ENCODE data around the gene SOX6.
"Not testable (repeated sequence)": the region's sequence is repeated elsewhere in the genome, so short reads cannot be mapped to it uniquely, and the experiment has no call there.

SOX6 gene

GRCh38 chr11:15933886-15934625, 422.3 kb downstream of the SOX6 start:
- DNase-seq (no peak), ATAC-seq (replicated peaks) (no peak)
- Mint-ChIP-seq H3K4me1 (no peaks in the 10 kb centered on the region), H3K9me3 (peaks cover 7 to 12% of the 10 kb centered on the region in 2 donors), H3K36me3 (no peaks in the 10 kb centered on the region), H3K27ac (no peak overlapping the region), H3K27me3 (no peaks in the 10 kb centered on the region), H3K4me3 (no peak overlapping the region)

- Mint-ChIP-seq H3K27ac (no peak overlapping the region), H3K36me3 (no peaks in the 10 kb centered on the region), H3K9me3 (peaks cover 9 to 12% of the 10 kb centered on the region in 2 donors), H3K4me1 (no peaks in the 10 kb centered on the region), H3K4me3 (no peak overlapping the region), H3K27me3 (no peaks in the 10 kb centered on the region)
- ATAC-seq (replicated peaks) (no peak), DNase-seq (no peak)
These were observed 423.9 kb downstream of the SOX6 start for GRCh38 chr11:15932417-15932816.

- H3K4me3 Mint-ChIP-seq = no peak overlapping the region
- H3K27me3 Mint-ChIP-seq = no peaks in the 10 kb centered on the region
- no peak for DNase-seq
- ATAC-seq (replicated peaks) = no peak
- peaks cover 9 to 12% of the 10 kb centered on the region in 2 donors for H3K9me3 Mint-ChIP-seq
- H3K4me1 Mint-ChIP-seq = no peaks in the 10 kb centered on the region
- H3K27ac Mint-ChIP-seq = no peak overlapping the region
- no peaks in the 10 kb centered on the region for H3K36me3 Mint-ChIP-seq
These were observed 424.8 kb downstream of the SOX6 start for GRCh38 chr11:15931497-15931896.

- no peaks in the 10 kb centered on the region for H3K36me3 Mint-ChIP-seq
- peaks cover 9 to 12% of the 10 kb centered on the region in 2 donors for H3K9me3 Mint-ChIP-seq
- no peaks in the 10 kb centered on the region for H3K27me3 Mint-ChIP-seq
- no peak overlapping the region for H3K4me3 Mint-ChIP-seq
- DNase-seq (no peak), ATAC-seq (replicated peaks) (no peak)
- H3K4me1 Mint-ChIP-seq = no peaks in the 10 kb centered on the region
- no peak overlapping the region for H3K27ac Mint-ChIP-seq
These were observed 425.8 kb downstream of the SOX6 start for GRCh38 chr11:15930442-15931025.

- Mint-ChIP-seq H3K27me3 (no peaks in the 10 kb centered on the region), H3K4me3 (no peak overlapping the region), H3K27ac (no peak overlapping the region), H3K36me3 (no peaks in the 10 kb centered on the region), H3K9me3 (peaks cover 9 to 12% of the 10 kb centered on the region in 2 donors), H3K4me1 (peaks cover 0 to under 1% of the 10 kb centered on the region in 2 donors)
- DNase-seq = no peak
- no peak for ATAC-seq (replicated peaks)
These were observed 426.9 kb downstream of the SOX6 start for GRCh38 chr11:15929371-15929901.

- no peak for ATAC-seq (replicated peaks)
- no peaks in the 10 kb centered on the region for H3K36me3 Mint-ChIP-seq
- H3K4me1 Mint-ChIP-seq = peaks cover 0 to 2% of the 10 kb centered on the region in 2 donors
- H3K9me3 Mint-ChIP-seq = peaks cover 9 to 12% of the 10 kb centered on the region in 2 donors
- H3K4me3 Mint-ChIP-seq = no peak overlapping the region
- H3K27me3 Mint-ChIP-seq = no peaks in the 10 kb centered on the region
- no peak overlapping the region for H3K27ac Mint-ChIP-seq
- DNase-seq = no peak
These were observed 428.5 kb downstream of the SOX6 start for GRCh38 chr11:15927864-15928217.

- Mint-ChIP-seq H3K4me1 (peaks cover 0 to 2% of the 10 kb centered on the region in 2 donors), H3K9me3 (peaks cover 9 to 12% of the 10 kb centered on the region in 2 donors), H3K27me3 (no peaks in the 10 kb centered on the region), H3K27ac (no peak overlapping the region), H3K36me3 (no peaks in the 10 kb centered on the region), H3K4me3 (no peak overlapping the region)
- no peak for ATAC-seq (replicated peaks)
- no peak for DNase-seq
These were observed 429.0 kb downstream of the SOX6 start for GRCh38 chr11:15927196-15927863.

- Mint-ChIP-seq H3K36me3 (no peaks in the 10 kb centered on the region), H3K4me3 (no peak overlapping the region), H3K4me1 (peaks cover 0 to 2% of the 10 kb centered on the region in 2 donors), H3K9me3 (peaks cover 5 to 6% of the 10 kb centered on the region in 2 donors), H3K27me3 (no peaks in the 10 kb centered on the region), H3K27ac (no peak overlapping the region)
- ATAC-seq (replicated peaks) (no peak), DNase-seq (no peak)
These were observed 430.3 kb downstream of the SOX6 start for GRCh38 chr11:15926071-15926470.

GRCh38 chr11:15923183-15923582, 433.2 kb downstream of the SOX6 start:
- Mint-ChIP-seq H3K4me3 (no peak overlapping the region), H3K9me3 (peaks cover 0 to under 1% of the 10 kb centered on the region in 2 donors), H3K36me3 (no peaks in the 10 kb centered on the region), H3K4me1 (peaks cover 0 to 2% of the 10 kb centered on the region in 2 donors), H3K27ac (no peak overlapping the region), H3K27me3 (peaks cover 0 to 4% of the 10 kb centered on the region in 2 donors)
- DNase-seq (no peak), ATAC-seq (replicated peaks) (no peak)

- H3K27me3 Mint-ChIP-seq; H3K4me3 Mint-ChIP-seq; H3K36me3 Mint-ChIP-seq; DNase-seq; H3K9me3 Mint-ChIP-seq; H3K4me1 Mint-ChIP-seq; H3K27ac Mint-ChIP-seq; ATAC-seq (replicated peaks): not testable (repeated sequence)
These were observed 433.6 kb downstream of the SOX6 start for GRCh38 chr11:15922745-15923144.

GRCh38 chr11:15920856-15921629, 435.3 kb downstream of the SOX6 start:
- no peaks in the 10 kb centered on the region for H3K36me3 Mint-ChIP-seq
- ATAC-seq (replicated peaks) = no peak
- peaks cover 0 to 2% of the 10 kb centered on the region in 2 donors for H3K4me1 Mint-ChIP-seq
- H3K27me3 Mint-ChIP-seq = peaks cover 0 to 4% of the 10 kb centered on the region in 2 donors
- DNase-seq = no peak
- no peak overlapping the region for H3K4me3 Mint-ChIP-seq
- no peak overlapping the region for H3K27ac Mint-ChIP-seq
- H3K9me3 Mint-ChIP-seq = no peaks in the 10 kb centered on the region

GRCh38 chr11:15918674-15919073, 437.7 kb downstream of the SOX6 start:
- no peaks in the 10 kb centered on the region for H3K4me1 Mint-ChIP-seq
- no peak overlapping the region for H3K27ac Mint-ChIP-seq
- no peak overlapping the region for H3K4me3 Mint-ChIP-seq
- H3K27me3 Mint-ChIP-seq = peaks cover 0 to 4% of the 10 kb centered on the region in 2 donors
- H3K9me3 Mint-ChIP-seq = no peaks in the 10 kb centered on the region
- H3K36me3 Mint-ChIP-seq = no peaks in the 10 kb centered on the region
- no peak for DNase-seq
- ATAC-seq (replicated peaks) = no peak

- Mint-ChIP-seq H3K4me3 (no peak overlapping the region), H3K9me3 (no peaks in the 10 kb centered on the region), H3K27me3 (peaks cover 0 to 4% of the 10 kb centered on the region in 2 donors), H3K27ac (no peak overlapping the region), H3K4me1 (no peaks in the 10 kb centered on the region), H3K36me3 (no peaks in the 10 kb centered on the region)
- DNase-seq (no peak), ATAC-seq (replicated peaks) (no peak)
These were observed 438.1 kb downstream of the SOX6 start for GRCh38 chr11:15918212-15918611.

Data from stimulated activated naive B cell treated with anti-CD40 and anti-IgM and Interleukin-4, amounts not matched to agents 10 μg/mL and 1 μg/mL and 100 μg/mL, for 72 hours (primary cell).